Suprapubic skin (tissue), 4 donors: Measurements from ENCODE around the gene DCTN4. TPM values are rescaled to one million over a fixed set of nuclear protein-coding genes. Genes with fewer than 3 reads are reported as not detected.
A peak's percentile ranks its signal among the peaks of the same experiment; 100 is the strongest.

Experiments
- DNase-seq, 2 donors: peaks; one replicate each; pipeline ENCODE4 v3.0.0-alpha.2; 2019; ENCODE audit warnings: low spot score in 2 of 2
- H3K27ac ChIP-seq: fragments of 200-600 bp; sonication (generic); one replicate; pipeline ENCODE4 v1.5.1; 2019
- H3K27me3 ChIP-seq: fragments of 200-600 bp; sonication (generic); one replicate; pipeline ENCODE4 v1.5.1; 2019
- H3K36me3 ChIP-seq: fragments of 200-600 bp; sonication (generic); one replicate; pipeline ENCODE4 v1.5.1; 2019
- H3K4me1 ChIP-seq: fragments of 200-600 bp; sonication (generic); one replicate; pipeline ENCODE4 v1.5.1; 2019
- H3K4me3 ChIP-seq: fragments of 200-600 bp; sonication (generic); one replicate; pipeline ENCODE4 v1.5.1; 2019; ENCODE audit warnings: mild to moderate bottlenecking
- H3K9me3 ChIP-seq: fragments of 200-600 bp; sonication (generic); one replicate; pipeline ENCODE4 v1.5.1; 2019
- EP300 ChIP-seq: sonication (generic); formaldehyde crosslinking; IDR thresholded peaks from one replicate; pipeline ENCODE4 v1.6.1; 2017; ENCODE audit warnings: antibody characterized with exemption
- POLR2A ChIP-seq, 2 donors: fragments of 450-650 bp; IDR thresholded peaks; one replicate each; pipeline ENCODE4 v1.6.1; 2017; ENCODE audit warnings: antibody characterized with exemption in 2 of 2, mild to moderate bottlenecking in 2 of 2, moderate library complexity in 2 of 2
- POLR2AphosphoS5 ChIP-seq, 3 donors: sonication (generic); formaldehyde crosslinking; IDR thresholded peaks; one replicate each; pipeline ENCODE4 v1.6.1; 2017; ENCODE audit warnings: antibody characterized with exemption in 3 of 3
- WGBS: methylation state at CpG from one replicate; pipeline ENCODE4 v1.1.5; 2018; 5-methylcytosine and 5-hydroxymethylcytosine counted together
- total RNA-seq, 4 donors: library from RNA; depleted of rRNA; stranded (reverse); fragments of >200 nt; gene quantifications; one replicate each; pipeline ENCODE4 v1.1.0, GENCODE V29; 2016
- TF ChIP-seq, protein P1 (sequence below), 2 donors: fragments of 200-600 bp in 1 of 2; fragments of 450-650 bp in 1 of 2; sonication (generic) in 1 of 2; IDR thresholded peaks; one replicate each; pipeline ENCODE4 v1.5.1; 2016 to 2019; ENCODE audit warnings: antibody characterized with exemption in 2 of 2, mild to moderate bottlenecking in 1 of 2, moderate library complexity in 1 of 2

DCTN4 gene
- total RNA-seq, 4 donors from 2014 or later = 64.8 to 91.6 (median 76.3) TPM

DNA sequence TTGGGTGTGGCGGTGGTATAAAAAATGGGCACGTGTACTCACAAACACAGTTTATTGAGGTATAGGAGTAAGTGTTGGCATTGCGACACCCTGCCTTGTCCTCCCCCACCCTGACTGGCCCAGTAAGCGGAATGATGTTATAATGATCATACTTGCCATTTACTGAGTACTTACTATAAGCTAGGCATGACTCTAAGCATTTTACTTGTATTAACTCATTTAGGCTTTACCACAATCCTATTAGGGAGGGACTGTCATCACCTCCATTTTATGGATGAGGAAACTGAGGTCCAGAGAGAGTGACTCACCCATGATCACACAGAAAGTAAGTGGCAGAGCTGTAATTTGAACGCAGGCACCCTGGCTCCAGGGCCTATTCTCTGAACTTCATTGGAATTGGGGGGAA is 22.0 kb upstream of the DCTN4 start:
- TF ChIP-seq POLR2AphosphoS5 (IDR thresholded peaks at IDR 0.05) = no peak
- Histone ChIP-seq H3K36me3 (no peaks in the 10 kb centered on the region), H3K4me1 (peaks cover 49% of the 10 kb centered on the region), H3K27me3 (no peaks in the 10 kb centered on the region), H3K27ac (peak overlapping the region; percentile 81), H3K4me3 (peak overlapping the region; percentile 62), H3K9me3 (no peaks in the 10 kb centered on the region)
- DNase-seq = no peak
- 81% methylated on average over 5 of the region's 5 CpGs for WGBS

DNA sequence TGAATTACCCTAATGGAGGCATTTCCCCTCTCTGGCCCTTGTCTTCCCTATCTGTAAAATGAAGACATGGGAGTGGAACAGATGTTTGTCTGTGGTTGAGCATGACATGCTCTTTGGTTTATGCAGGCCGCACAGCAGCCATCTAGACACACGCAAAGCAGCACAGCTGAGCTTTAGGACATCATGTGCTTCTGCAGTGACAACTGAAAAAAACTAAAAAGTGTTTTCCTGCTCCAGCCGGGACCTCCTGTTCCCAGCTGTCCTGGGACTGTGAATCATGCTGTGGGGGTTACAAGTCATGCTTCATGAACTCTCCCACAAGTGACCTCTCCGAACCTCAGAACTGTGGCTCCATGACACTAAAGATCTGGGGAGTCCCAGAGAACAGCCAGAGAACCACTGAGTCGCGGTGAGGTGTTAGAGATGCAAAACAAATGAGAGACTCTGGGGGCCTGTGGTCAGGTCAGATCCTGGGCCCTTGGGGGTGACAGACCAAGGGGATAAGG is 21.4 kb upstream of the DCTN4 start:
- H3K36me3 ChIP-seq = no peaks in the 10 kb centered on the region
- H3K4me3 ChIP-seq = peak overlapping the region; percentile 62
- no peak for DNase-seq
- H3K27me3 ChIP-seq = no peaks in the 10 kb centered on the region
- peaks cover 49% of the 10 kb centered on the region for H3K4me1 ChIP-seq
- H3K9me3 ChIP-seq = no peaks in the 10 kb centered on the region
- 65% methylated on average over 6 of the region's 6 CpGs for WGBS
- TF ChIP-seq POLR2A (IDR thresholded peaks at IDR 0.05) (peak in 1 of 2 donors; percentile 11), POLR2AphosphoS5 (IDR thresholded peaks at IDR 0.05) (peak in 1 of 3 donors; percentile 39), EP300 (peak; percentile 25)
- TF ChIP-seq, protein P1, sequence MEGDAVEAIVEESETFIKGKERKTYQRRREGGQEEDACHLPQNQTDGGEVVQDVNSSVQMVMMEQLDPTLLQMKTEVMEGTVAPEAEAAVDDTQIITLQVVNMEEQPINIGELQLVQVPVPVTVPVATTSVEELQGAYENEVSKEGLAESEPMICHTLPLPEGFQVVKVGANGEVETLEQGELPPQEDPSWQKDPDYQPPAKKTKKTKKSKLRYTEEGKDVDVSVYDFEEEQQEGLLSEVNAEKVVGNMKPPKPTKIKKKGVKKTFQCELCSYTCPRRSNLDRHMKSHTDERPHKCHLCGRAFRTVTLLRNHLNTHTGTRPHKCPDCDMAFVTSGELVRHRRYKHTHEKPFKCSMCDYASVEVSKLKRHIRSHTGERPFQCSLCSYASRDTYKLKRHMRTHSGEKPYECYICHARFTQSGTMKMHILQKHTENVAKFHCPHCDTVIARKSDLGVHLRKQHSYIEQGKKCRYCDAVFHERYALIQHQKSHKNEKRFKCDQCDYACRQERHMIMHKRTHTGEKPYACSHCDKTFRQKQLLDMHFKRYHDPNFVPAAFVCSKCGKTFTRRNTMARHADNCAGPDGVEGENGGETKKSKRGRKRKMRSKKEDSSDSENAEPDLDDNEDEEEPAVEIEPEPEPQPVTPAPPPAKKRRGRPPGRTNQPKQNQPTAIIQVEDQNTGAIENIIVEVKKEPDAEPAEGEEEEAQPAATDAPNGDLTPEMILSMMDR (IDR thresholded peaks at IDR 0.05) = no peak
- peak overlapping the region; percentile 81 for H3K27ac ChIP-seq

- H3K9me3 ChIP-seq = no peaks in the 10 kb centered on the region
- H3K4me3 ChIP-seq = peak overlapping the region; percentile 62
- 30% methylated on average over 12 of the region's 13 CpGs for WGBS
- no peaks in the 10 kb centered on the region for H3K36me3 ChIP-seq
- peaks cover 47% of the 10 kb centered on the region for H3K4me1 ChIP-seq
- peak overlapping the region; percentile 81 for H3K27ac ChIP-seq
- H3K27me3 ChIP-seq = no peaks in the 10 kb centered on the region
- DNase-seq = no peak
- TF ChIP-seq POLR2A (IDR thresholded peaks at IDR 0.05) (no peak), EP300 (no peak), POLR2AphosphoS5 (IDR thresholded peaks at IDR 0.05) (no peak)
- TF ChIP-seq, protein P1 (IDR thresholded peaks at IDR 0.05) = no peak
These were observed 20.8 kb upstream of the DCTN4 start for GRCh38 chr5:150779397-150780186.

GRCh38 chr5:150778517-150779396 is 19.9 kb upstream of the DCTN4 start, which contains the start of gene SMIM3:
Gene SMIM3, plus strand, starts transcription at chr5:150778757. Its CDS starts 16,684 bp downstream, at chr5:150795441.
- TF ChIP-seq, protein P1 (IDR thresholded peaks at IDR 0.05) = no peak
- peak in 1 of 2 donors; percentile 59 for TF ChIP-seq POLR2A (IDR thresholded peaks at IDR 0.05)
- TF ChIP-seq EP300 = no peak
- peak in 1 of 3 donors; percentile 35 for TF ChIP-seq POLR2AphosphoS5 (IDR thresholded peaks at IDR 0.05)
- under 1% methylated on average over 27 of the region's 59 CpGs for WGBS
- DNase-seq = peak; percentile 86 to 91
- peak within 1 kb of the TSS; percentile 62 for H3K4me3 ChIP-seq
- H3K9me3 ChIP-seq = no peaks in the 10 kb centered on the region
- peak within 1 kb of the TSS; percentile 81 for H3K27ac ChIP-seq
- H3K36me3 ChIP-seq = no peaks in the 10 kb centered on the region
- peaks cover 39% of the 10 kb centered on the region for H3K4me1 ChIP-seq
- H3K27me3 ChIP-seq = no peaks in the 10 kb centered on the region

DNA sequence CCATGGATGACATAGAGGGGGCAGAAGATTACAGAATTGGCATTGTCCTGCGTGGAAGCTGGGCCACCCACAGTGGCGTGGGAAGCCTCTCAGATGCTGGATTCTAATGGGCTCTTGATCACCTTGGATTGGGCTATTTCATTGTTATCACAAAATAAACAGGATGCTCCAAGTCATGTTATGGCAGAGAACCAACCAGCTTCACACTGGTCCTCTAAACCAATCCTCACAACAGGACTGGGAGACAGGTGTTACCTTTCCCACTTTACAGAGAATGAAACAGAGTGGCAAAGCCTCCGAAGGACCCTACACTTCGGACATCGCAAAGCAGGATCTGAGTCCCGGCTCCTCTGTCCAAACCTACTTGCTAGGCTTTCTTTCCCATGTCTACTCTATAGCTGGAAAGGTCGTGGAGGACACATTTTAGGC is 19.3 kb upstream of the DCTN4 start:
- no peak for DNase-seq
- Histone ChIP-seq H3K9me3 (no peaks in the 10 kb centered on the region), H3K4me3 (peak overlapping the region; percentile 62), H3K27me3 (no peaks in the 10 kb centered on the region), H3K4me1 (peaks cover 32% of the 10 kb centered on the region), H3K27ac (peak overlapping the region; percentile 81), H3K36me3 (no peaks in the 10 kb centered on the region)
- TF ChIP-seq POLR2A (IDR thresholded peaks at IDR 0.05) (no peak), EP300 (no peak), POLR2AphosphoS5 (IDR thresholded peaks at IDR 0.05) (no peak)
- TF ChIP-seq, protein P1 (IDR thresholded peaks at IDR 0.05) = no peak
- WGBS = 28% methylated on average over 6 of the region's 7 CpGs
